Stimulated activated naive CD8-positive, alpha-beta T cell treated with anti-CD3 and anti-CD28 coated beads, Interleukin-15, amount 100 ng/mL, for 72 hours (primary cell): Measurements from ENCODE around the gene RARG.

Experiments
- ATAC-seq: fragments of 150-1000 bp; cut with Tn5 transposase; 2 replicates; pipeline ENCODE4 v1.10.0; 2021; ENCODE audit warnings: mild to moderate bottlenecking, moderate library complexity
- DNase-seq, 2 donors: peaks; one replicate each; pipeline ENCODE4 v3.0.0; 2021 to 2022
- H3K27ac Mint-ChIP-seq, 2 donors: one replicate each; pipeline ENCODE4 v1.8.0; 2022; ENCODE audit warnings: mild to moderate bottlenecking in 2 of 2, mixed read lengths in 2 of 2, moderate library complexity in 2 of 2
- H3K27me3 Mint-ChIP-seq: one replicate; pipeline ENCODE4 v1.8.0; 2022; ENCODE audit warnings: mixed read lengths
- H3K4me1 Mint-ChIP-seq: one replicate; pipeline ENCODE4 v1.8.0; 2022; ENCODE audit warnings: mild to moderate bottlenecking, mixed read lengths
- H3K4me3 Mint-ChIP-seq, 2 donors: one replicate each; pipeline ENCODE4 v1.8.0; 2022; ENCODE audit warnings: mild to moderate bottlenecking in 2 of 2, mixed read lengths in 2 of 2, moderate library complexity in 1 of 2
- H3K9me3 Mint-ChIP-seq, 2 donors: one replicate each; pipeline ENCODE4 v1.8.0; 2022; ENCODE audit warnings: mixed read lengths in 2 of 2

The RARG gene

DNA sequence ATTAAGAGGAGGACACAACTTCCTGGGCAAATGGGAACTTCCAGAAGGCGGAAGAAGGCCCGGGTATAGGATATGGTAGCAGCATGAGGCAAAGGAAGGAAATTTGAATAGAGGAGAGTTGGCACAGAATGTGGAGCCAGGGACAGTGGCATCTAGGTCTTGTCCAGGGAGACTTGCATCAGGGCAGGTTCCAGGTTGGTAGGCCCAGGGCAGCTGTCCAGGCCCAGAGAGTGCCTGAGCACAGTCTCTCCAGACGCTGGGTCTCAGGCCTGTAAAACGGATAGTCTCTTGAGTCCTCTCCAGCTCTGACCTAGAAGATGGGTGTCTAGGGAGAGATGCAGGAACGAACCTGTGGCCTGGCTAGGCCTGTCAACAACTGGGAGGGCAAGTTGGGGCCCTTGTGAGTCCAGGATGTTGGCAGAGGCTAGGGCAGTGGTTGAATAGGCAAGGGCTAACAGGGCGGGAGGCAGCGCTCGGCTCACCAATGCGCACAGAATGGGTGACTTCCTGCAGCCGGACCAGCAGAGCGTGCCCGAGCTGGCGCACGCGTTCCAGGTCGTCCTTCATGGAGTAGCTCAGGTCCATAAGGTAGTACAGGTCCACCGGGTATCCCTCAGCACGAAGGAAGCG is 34.9 kb downstream of the RARG start:
- no peaks in the 10 kb centered on the region for H3K9me3 Mint-ChIP-seq
- ATAC-seq: no peak
- peak overlapping the region in 1 of 2 donors; percentile 2 for H3K4me3 Mint-ChIP-seq
- no peaks in the 10 kb centered on the region for H3K27me3 Mint-ChIP-seq
- H3K27ac Mint-ChIP-seq: peak overlapping the region in 1 of 2 donors; percentile 93
- H3K4me1 Mint-ChIP-seq: peaks cover 61% of the 10 kb centered on the region
- no peak for DNase-seq

- H3K27me3 Mint-ChIP-seq: no peaks in the 10 kb centered on the region
- H3K27ac Mint-ChIP-seq: peak overlapping the region in 1 of 2 donors; percentile 93
- H3K4me1 Mint-ChIP-seq: peaks cover 62% of the 10 kb centered on the region
- ATAC-seq (no peak), DNase-seq (no peak)
- no peaks in the 10 kb centered on the region for H3K9me3 Mint-ChIP-seq
- no peak overlapping the region for H3K4me3 Mint-ChIP-seq
Measured at GRCh38 chr12:53196486-53196885, 35.5 kb downstream of the RARG start.

DNA sequence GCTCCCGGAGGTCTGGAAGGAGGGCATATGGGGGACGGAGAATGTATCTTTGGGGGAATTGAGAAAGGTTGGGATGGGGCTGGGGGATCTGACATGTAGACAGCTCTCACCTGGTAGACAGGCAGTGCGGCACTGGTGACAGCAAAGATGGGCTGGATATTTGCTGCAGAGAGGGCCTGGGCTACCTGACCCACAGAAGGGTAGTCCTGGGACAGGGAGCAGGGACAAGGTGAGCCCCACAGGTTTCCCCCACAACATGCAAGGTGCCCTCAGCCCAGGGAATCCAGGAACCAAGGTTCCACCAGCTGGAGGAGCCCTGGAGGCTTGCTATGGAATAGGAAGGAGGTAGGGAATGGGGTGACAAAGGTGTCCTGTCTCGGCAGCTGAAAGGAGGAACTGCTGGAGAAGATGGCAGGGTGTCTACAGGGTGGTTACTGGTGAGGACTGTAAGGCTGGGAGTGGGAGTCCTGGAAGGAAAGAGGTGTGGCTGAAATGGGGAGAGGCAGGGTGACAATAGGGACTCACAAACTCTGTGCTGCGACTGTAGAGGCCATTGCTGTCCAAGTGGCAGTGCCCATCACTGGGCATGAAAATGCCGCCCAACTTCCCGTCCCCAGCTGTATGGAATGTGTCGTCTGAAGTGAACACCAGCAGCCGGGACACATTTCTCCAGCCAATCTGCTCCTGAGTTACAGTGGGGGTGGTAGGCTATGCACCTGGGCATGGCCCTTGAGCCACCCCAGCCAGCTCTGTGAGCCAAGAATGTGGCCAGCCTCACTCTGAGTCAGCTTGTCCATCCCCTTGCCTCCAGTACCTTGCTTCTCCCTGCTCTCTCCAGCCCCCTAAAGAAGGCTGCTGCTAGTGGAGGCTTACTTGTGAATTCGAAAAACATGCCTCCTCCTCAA is 36.2 kb downstream of the RARG start:
- Mint-ChIP-seq H3K27ac (peak overlapping the region in 1 of 2 donors; percentile 20), H3K9me3 (no peaks in the 10 kb centered on the region), H3K4me3 (no peak overlapping the region), H3K27me3 (no peaks in the 10 kb centered on the region), H3K4me1 (peaks cover 61% of the 10 kb centered on the region)
- ATAC-seq: no peak
- DNase-seq: no peak

DNA sequence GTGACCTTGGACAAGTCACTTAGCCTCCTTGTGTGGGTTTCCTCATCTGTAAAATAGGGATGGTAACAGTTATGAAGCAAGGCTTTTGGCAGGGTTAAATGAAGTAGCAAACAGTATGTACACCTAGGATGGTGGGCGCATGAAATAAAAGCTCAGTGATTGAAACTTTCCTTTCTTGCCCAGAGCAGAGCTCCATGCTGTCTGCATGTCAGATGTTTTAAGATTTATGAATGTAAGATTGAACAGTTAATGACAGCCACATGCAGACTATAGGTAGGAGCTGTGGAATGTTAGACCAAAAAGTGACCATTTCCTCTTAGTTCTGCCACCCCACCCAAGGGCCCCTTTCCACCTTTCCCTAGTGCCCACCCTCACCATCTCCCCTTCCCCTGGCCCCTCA is 37.0 kb downstream of the RARG start:
- Mint-ChIP-seq H3K27me3 (no peaks in the 10 kb centered on the region), H3K4me3 (no peak overlapping the region), H3K4me1 (peaks cover 61% of the 10 kb centered on the region), H3K9me3 (no peaks in the 10 kb centered on the region), H3K27ac (no peak overlapping the region)
- DNase-seq (no peak), ATAC-seq (no peak)

DNA sequence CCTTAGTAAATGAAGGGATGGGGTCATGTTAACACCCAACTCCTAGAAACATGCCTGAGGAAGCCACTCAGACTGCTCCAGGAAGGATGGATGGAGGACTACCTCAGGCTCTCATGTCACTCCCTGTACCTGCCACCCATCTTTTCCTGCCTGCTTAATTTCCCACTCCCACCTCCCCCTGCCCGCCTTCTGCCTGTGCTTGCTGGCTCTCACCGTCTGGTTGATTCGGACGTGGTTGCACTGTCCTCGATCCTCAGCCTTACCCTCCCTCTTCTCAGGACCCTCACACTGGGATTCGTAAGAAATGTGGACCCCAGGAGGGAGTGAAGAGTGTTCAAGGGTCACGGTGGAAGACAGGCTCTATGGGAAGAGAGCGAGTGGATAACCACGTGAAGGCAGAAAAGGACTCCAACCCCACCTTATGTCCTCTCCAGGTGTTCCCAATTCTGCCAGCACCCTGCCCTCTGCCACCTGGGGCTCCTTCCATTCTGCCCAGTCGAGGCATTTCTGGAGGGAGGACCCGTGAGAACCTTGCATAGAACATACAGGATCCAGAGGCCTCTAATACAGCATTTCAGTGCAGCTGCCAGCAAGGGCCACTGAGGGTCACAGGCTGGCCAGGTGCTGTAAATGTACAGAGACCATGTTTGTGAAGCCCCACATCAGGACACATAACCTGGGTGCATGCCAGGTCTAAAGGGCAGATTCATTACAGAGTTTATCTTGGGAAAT is 37.9 kb downstream of the RARG start:
- Mint-ChIP-seq H3K4me1 (peaks cover 60% of the 10 kb centered on the region), H3K27me3 (no peaks in the 10 kb centered on the region), H3K27ac (peak overlapping the region in 1 of 2 donors; percentile 59), H3K4me3 (no peak overlapping the region), H3K9me3 (no peaks in the 10 kb centered on the region)
- no peak for ATAC-seq
- no peak for DNase-seq

GRCh38 chr12:53193040-53193439 is 39.0 kb downstream of the RARG start:
- ATAC-seq: no peak
- Mint-ChIP-seq H3K27ac (peak overlapping the region in 1 of 2 donors; percentile 68), H3K4me1 (peaks cover 49% of the 10 kb centered on the region), H3K9me3 (no peaks in the 10 kb centered on the region), H3K4me3 (no peak overlapping the region), H3K27me3 (no peaks in the 10 kb centered on the region)
- DNase-seq: no peak

DNA sequence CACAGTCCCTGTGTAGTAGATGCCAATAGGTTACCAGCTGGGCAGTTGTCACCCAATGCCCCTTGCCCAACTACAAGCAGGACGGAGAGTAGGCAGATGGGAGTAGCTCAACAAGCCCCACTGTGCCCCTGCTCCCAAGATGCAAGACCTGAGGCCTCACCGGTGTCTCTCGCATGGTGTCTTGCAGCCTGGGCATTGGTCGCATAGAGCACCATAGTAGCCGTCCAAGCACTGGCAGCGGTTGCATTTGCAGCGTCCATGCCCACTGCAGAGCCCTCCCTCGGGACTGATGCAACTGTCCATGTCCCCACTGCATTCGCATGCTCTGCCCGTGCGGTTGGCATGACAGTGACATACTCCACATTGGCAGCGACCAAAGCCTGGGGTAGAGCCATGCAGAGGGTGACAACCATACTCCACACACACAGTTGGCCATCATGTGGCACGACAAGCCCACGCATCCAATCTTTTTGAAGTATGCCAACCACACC is 39.4 kb downstream of the RARG start:
- H3K27me3 Mint-ChIP-seq: no peaks in the 10 kb centered on the region
- ATAC-seq (no peak), DNase-seq (no peak)
- H3K4me3 Mint-ChIP-seq: no peak overlapping the region
- H3K4me1 Mint-ChIP-seq: peaks cover 44% of the 10 kb centered on the region
- H3K27ac Mint-ChIP-seq: peak overlapping the region in 1 of 2 donors; percentile 81
- H3K9me3 Mint-ChIP-seq: no peaks in the 10 kb centered on the region

- H3K9me3 Mint-ChIP-seq: no peaks in the 10 kb centered on the region
- DNase-seq (no peak), ATAC-seq (no peak)
- peaks cover 41% of the 10 kb centered on the region for H3K4me1 Mint-ChIP-seq
- peak overlapping the region in 1 of 2 donors; percentile 81 for H3K27ac Mint-ChIP-seq
- no peaks in the 10 kb centered on the region for H3K27me3 Mint-ChIP-seq
- H3K4me3 Mint-ChIP-seq: no peak overlapping the region
Measured at GRCh38 chr12:53191885-53192530, 40.0 kb downstream of the RARG start.

DNA sequence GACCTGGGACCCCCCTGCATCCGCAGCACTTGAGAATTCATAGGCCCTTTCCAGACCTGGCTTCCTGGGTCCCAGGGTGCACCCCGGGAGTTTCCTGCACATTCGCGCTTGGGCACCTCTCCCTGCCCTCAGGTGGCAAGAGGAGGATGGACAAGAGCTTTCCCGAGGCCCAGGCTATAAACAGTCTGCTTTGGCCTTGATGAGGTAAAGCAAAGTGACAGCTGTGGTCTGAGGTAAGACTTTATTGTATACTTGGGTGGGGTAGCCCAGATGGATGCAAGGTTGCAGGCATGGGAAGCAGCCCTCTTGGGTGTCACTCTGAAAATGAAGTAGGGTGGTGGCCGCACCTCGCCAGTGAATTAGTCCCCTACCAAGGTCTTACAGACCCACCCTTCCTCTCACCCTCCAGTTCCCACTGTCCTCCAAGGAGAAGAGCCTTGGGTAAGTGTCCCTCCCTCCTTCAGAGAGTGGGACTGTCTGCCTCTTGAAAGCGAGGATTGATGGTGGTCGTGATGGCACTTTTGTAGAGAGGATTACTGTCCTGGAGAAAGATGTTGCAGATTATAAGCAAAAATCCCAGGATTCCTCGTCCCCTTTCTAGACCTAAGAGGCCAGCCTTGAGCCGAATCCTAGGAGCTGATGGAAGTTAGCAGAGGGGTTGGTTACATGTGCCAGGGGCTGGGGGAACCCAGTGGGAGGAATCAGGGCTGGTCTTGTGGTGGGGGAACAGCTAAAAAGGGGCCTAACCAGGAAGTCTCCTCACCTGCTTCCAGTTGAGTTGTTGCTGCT is 40.7 kb downstream of the RARG start:
- peak overlapping the region in 1 of 2 donors; percentile 56 for H3K27ac Mint-ChIP-seq
- H3K4me3 Mint-ChIP-seq: no peak overlapping the region
- H3K27me3 Mint-ChIP-seq: no peaks in the 10 kb centered on the region
- no peak for DNase-seq
- ATAC-seq: no peak
- peaks cover 33% of the 10 kb centered on the region for H3K4me1 Mint-ChIP-seq
- H3K9me3 Mint-ChIP-seq: no peaks in the 10 kb centered on the region

GRCh38 chr12:53190108-53190729 is 41.8 kb downstream of the RARG start:
- peak; percentile 91 for ATAC-seq
- Mint-ChIP-seq H3K27ac (no peak overlapping the region), H3K4me1 (peaks cover 33% of the 10 kb centered on the region), H3K27me3 (no peaks in the 10 kb centered on the region), H3K4me3 (no peak overlapping the region), H3K9me3 (no peaks in the 10 kb centered on the region)
- peak in 1 of 2 donors; percentile 50 for DNase-seq

DNA sequence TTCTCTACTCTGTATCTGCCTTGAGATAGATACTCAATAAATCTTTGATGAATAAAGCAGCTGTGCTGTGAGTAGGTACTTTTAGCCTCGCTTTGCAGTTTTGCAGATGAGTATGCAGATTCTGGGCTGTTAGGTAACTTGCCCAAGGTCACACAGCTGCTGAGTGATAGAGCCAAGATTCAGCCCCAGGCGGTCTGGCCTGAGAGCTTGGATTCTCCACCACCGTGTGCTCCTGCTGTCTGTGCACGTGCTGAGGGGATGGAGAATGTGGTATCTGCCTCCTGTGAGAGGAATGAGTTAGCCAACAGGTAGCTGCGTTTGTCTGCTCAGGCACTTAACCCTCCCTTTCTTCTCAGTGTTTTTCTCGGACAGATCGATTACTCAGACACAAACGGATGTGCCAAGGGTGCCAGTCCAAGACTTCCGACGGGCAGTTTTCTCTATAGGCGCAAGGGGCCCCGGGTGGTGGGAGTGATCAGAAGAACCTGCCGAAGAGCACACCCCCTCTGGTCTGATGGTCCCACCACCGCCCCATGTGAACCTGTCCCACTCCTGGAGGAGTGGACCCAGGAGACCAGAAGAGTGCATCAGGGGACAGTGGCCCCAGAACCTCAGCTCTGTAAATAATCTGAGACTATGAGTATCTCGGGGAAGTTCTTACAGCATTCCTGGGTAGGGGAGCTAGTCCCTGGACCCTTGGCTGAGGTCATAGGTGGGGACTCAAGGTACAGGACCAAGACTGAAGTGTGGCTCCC is 44.7 kb downstream of the RARG start:
- H3K9me3 Mint-ChIP-seq: no peaks in the 10 kb centered on the region
- no peak overlapping the region for H3K27ac Mint-ChIP-seq
- no peaks in the 10 kb centered on the region for H3K27me3 Mint-ChIP-seq
- H3K4me1 Mint-ChIP-seq: peaks cover 57% of the 10 kb centered on the region
- ATAC-seq (no peak), DNase-seq (no peak)
- no peak overlapping the region for H3K4me3 Mint-ChIP-seq

GRCh38 chr12:53186745-53187144 is 45.3 kb downstream of the RARG start:
- peaks cover 57% of the 10 kb centered on the region for H3K4me1 Mint-ChIP-seq
- no peaks in the 10 kb centered on the region for H3K27me3 Mint-ChIP-seq
- H3K4me3 Mint-ChIP-seq: no peak overlapping the region
- DNase-seq (no peak), ATAC-seq (no peak)
- H3K27ac Mint-ChIP-seq: no peak overlapping the region
- no peaks in the 10 kb centered on the region for H3K9me3 Mint-ChIP-seq

GRCh38 chr12:53185582-53186153 is 46.3 kb downstream of the RARG start:
- no peak for ATAC-seq
- Mint-ChIP-seq H3K4me1 (peaks cover 56% of the 10 kb centered on the region), H3K27ac (no peak overlapping the region), H3K27me3 (no peaks in the 10 kb centered on the region), H3K9me3 (no peaks in the 10 kb centered on the region), H3K4me3 (no peak overlapping the region)
- no peak for DNase-seq
